GM18520 (cell line): ENCODE results near the gene PPP1R16B.

Experiments
- ATAC-seq: cut with Tn5 transposase; IDR thresholded peaks from one replicate; pipeline ENCODE4 v1.9.1; 2021; ENCODE audit not compliant: unreplicated experiment

PPP1R16B gene

GRCh38 chr20:38874460-38875174 lies 69.1 kb downstream of the PPP1R16B start:
- ATAC-seq = no peak

- ATAC-seq = peak; percentile 40
These were observed 69.9 kb downstream of the PPP1R16B start for GRCh38 chr20:38875175-38875993.

DNA sequence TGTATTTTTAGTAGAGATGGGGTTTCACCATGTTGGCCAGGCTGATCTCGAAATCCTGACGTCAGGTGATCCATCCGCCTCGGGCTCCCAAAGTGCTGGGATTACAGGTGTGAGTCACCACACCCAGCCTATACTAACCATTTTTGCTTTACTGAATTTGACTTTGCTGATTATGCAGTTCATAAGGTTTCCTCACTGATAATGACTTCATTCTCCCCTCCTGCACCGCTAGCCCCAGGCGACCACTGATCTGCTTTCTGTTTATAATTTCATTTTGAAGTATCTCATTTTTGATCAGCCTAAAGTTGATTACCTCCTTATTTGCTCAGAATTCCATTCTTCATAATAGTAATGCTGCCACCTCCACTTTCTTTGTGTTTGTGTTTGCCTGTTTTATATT lies 72.0 kb downstream of the PPP1R16B start:
- ATAC-seq = no peak

DNA sequence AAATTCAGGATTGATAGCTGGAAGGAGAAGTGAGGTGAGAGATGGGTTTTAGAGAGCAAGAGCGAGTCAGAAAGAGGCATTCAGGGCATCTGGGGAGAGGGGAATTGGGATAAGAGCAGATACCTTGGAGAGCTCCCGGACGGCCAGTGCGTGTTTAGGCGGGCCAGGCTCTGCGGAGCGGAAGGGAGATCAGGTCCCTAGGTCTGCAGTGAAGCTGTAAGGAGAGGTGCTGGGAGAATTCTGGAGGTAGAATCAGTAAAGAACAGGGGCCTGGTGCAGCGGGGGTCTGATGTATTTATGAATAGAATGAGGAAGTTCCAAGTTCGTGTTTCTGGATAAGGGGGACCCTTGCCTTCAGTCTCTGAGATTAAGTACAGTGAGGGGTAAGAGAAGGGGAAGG lies 73.4 kb downstream of the PPP1R16B start:
- ATAC-seq = no peak

DNA sequence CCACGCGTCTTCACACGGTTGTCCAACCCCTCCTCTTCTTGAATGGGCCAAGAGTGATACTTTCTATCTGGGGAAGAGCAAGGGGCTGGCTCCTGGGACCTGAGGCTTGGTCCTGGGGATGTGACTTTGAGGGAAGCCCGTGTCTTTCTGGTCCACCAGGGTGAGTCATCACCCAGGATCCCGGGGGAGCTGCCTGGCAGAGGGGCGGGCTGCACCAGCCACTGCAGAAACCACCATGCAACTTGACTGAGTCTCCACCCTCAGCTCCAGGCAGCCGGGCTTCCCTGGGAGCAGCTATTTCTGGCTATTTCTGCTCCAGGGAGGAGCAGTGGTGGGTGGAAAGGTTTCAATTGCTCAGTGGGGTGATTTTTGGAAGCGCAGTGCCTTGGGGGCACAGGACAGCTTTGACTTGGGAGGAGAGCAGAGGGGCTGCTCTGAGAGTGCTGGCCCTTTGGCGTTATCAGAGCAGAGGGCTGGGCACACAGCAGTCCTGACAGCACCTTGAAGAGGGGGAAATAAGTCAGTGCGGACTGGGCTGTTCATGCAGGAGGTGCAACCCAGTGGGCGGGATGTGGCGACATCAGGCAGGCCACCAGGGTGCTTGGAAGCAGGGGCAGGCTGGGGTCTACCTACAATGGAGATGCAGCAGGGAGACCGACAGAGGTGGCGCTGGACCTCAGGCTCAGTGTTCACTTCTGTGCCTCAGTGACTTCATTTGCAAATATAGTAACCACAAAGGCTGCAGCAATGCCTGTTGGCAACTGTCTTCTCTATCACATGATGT lies 75.6 kb downstream of the PPP1R16B start:
- no peak for ATAC-seq

DNA sequence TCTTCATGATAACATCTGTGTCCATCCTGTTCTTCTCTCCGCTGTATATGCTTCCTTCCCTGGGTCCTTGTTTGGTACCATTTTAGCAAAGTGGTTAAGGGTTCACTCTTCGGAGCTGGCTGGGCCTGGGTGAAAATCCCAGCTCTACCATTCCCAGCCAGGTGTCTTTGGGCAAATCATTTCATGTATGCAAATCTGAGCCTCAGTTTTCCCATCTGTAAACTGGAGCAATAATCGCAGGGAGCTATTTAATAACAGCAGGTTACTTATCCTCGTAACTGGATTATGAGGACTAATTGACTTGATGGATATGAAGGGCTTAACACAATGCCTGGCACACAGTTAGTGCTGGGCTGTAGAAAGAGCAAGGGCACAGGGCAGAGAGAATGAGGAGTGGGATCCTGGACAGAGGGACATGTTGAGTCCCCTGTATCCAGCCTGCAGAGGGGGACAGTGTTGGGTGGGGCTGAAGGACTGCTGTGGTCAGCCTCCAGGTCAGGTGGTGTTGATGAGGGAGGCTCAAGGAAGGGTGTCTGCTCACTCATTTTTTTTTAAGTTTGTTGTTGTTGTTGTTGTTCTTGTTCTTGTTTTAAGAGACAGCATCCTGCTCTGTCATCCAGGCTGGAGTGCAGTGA lies 76.4 kb downstream of the PPP1R16B start:
- no peak for ATAC-seq

GRCh38 chr20:38882600-38882999 lies 77.1 kb downstream of the PPP1R16B start:
- ATAC-seq = no peak

DNA sequence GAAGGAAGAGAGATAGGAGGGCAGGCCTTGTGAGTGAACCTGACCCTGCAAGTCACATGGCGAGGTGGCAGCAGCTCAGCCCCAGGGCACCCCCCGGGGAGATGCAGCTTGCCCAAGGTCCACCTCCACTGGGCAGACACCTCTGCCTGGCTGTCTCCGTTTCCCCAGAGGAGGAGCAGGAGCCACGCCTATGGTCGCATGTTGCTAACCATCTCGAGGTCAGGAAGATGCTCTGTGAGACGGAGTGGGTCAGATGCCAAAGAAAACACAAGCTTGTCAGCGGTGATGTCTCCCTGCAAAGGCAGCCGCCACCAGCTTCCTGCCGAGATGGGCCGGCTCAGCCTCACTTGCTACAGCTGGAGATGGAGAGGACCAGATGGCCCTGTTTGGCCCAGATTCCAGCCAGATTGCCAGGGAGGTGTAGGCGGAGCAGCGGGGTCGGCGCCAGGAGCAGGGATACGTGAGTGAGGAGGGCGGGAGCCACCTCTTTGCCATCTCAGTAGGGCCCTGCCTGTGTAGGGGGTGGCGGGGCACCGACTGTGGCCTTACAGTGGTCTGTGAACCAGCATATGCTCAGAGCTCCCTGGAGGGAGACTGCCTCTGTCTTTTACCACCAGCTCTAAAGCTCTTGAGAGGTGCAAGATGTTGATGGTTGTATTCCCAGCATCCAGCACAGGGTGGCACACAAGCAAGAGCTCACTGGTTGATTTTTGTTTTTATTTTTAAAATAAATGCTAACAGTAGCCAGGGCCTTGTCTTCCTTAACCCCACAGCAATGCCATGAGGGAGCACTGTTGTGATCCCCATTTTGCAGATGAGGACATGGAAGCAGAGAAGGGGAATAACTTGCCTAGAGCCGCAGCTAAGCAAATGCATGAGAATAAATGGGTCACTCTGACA lies 77.8 kb downstream of the PPP1R16B start:
- ATAC-seq = no peak

- no peak for ATAC-seq
These were observed 78.7 kb downstream of the PPP1R16B start for GRCh38 chr20:38883981-38884733.

DNA sequence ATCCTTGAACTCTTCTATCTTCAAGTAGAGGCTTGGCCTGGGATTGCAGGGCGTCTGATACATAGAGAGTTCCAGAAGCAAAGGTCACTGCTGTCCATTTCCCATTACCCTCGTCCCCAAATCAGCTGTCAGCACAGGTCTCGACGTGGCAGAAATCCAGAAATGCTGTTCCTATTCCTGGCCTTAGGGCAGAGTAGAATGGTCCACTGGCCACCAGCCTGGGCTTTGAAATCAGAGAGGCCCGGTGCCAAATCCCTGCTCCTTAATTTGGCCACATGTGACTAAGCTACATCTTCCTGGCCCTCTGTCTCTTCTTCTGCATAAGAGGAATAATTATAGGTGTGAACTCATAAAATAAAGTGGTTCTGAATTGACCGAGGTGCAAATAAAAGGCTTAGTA lies 79.9 kb downstream of the PPP1R16B start:
- ATAC-seq = no peak

DNA sequence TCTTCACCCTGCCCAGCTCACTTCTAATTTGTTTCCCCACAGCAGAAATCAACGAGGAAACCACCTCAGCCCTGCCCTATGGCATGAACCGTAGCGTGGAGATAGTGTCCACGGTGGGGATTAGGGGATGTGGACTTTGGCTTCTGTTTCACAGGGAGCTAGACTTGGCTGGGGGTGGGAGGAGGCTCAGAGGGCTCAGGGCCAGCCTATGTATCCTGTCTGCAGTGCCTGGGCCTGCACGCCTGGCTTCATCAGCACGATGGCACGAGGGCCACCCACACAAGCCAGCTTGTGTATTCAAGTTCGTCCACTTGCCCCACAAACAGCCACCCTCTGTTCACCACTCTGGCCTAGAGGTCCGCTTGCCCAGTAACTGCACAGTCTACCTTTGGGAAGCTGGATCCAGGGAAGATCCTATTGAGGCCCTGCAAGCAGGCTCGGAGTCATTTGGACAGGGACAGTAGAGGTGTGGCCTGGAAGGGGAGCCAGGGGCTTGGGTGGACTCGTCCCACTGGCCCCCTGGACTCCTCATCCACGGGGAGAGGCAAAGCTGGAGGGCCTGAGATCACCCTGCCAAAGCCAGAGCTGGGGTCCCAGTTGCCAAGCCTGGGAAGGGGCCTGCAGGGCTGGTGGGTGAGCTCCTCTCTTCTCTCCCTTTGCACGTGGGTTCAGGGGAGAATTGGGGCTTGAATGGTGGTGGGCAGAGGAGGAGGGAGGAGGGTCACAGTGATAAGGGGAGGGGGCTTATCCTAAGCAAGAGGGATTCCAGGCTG lies 82.7 kb downstream of the PPP1R16B start:
- ATAC-seq = no peak

- ATAC-seq = no peak
These were observed 83.6 kb downstream of the PPP1R16B start for GRCh38 chr20:38889050-38889449.

- no peak for ATAC-seq
These were observed 84.4 kb downstream of the PPP1R16B start for GRCh38 chr20:38889792-38890496.

DNA sequence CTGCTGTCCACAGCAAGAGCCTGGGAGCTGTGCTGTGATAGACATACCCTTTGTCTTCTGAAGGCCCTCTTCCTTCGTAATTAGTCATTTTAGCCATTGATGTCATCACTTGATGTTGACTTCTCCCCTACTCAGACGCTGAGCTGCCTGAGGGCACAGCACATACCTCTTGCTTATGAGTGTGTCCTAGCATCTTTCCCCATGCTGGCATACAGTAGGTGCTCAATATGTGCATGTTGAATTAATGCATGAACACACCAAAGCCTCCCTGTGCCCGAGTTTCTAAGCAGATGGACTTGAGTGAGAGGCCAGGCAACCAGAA lies 85.0 kb downstream of the PPP1R16B start:
- no peak for ATAC-seq

DNA sequence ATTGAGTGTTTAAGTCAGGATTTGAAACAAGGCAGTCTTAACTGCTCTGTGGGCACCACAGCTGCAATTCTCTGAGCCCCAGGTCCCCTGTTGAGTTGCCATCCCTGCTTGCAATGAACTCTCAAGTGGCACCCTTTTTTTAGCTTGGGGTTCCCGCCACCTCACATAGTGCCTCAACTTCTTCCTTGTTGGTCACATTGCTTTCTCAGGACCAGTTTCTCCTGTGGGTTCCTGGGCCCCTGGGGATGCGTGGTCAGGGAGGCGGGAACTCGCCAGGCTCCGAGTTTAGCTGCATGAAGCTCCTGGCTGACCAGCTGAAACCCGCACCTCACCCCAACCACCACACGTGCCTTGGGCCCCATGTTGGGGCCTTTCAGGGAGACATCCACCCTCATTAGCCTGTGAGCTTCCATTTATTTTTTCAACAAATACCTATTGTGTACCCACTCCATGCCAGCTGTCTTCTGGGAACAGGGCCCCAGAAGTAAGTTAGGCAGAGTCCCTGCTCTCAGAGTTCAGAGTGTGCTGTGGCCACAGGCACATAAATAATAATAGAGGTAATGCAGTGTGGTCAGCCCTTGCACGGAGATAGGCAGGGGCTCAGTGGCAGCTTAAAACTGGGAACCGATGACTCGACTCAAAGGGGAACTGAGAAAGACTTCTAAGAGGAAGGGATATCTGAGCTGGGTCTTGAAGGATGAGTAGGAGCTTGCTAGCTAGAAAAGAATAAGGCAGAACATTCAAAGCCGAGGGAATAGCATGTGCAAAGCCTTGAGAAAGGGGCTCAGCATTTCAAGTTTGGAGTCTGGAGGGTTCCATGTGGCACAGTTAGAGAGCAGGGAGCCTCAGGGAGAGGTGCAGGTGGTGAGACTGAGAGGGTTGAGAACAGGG lies 86.8 kb downstream of the PPP1R16B start:
- ATAC-seq = peak; percentile 44

DNA sequence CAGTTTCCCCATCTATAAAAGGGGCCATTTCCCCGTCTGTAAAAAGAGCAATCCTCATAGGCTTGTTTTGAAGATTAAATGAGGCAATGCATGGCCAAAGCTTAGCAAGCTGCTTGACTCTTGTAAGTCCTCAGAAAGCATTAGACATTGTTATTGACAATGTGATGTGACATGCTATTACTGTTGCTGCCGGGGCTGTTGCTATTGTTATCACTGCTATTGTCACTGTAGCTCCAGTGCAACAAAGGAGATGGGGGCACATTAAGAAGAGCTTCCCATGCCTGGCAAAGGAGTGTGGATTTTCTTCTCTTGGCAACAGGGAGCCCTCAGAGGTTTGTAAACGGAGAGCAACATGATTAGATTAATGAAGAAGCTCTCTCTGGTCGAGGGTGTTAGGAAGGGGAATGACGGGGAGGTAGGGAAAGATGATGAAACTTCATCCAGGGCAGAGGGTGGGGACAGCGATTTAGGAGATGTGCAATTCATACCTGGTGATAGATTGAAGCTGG lies 87.6 kb downstream of the PPP1R16B start:
- ATAC-seq = no peak

DNA sequence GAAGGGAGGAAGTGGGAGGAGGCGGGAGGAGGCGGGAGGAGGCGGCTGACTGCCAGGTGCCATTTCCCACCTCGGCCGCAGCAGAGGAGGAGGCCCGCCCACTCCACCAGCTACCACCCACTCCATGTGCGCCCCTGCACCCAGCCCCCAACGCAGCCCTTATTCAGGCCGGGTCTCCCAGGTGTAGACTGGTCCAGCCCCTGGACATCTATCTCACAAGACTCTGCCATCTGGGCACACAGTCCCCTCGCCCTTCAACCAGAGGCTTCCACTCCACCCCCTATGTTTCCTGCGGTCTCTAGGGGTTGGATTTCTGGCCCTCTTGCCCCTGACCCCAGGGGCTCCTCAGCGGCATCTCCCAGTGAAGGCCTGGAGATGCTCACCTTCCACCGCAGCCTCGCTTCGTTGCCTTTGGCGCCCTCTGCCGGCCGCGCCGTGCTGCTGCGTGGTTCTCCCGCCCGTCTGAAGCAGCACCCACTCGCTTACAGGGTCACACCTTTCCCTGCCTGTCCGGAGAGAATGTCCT lies 88.1 kb downstream of the PPP1R16B start:
- ATAC-seq = no peak
